Nephron progenitor cell (in vitro differentiated cells): ENCODE measurements around the gene TPSB2.
"Not testable (repeated sequence)": the region's sequence is repeated elsewhere in the genome, so short reads cannot be mapped to it uniquely, and the experiment has no call there.

Experiments
- DNase-seq: peaks from one replicate; pipeline ENCODE4 v3.0.0; 2021
- H3K27ac Mint-ChIP-seq: 2 replicates; pipeline ENCODE4 v1.8.0; 2021; ENCODE audit warnings: mild to moderate bottlenecking, moderate library complexity, mixed read lengths
- H3K27me3 Mint-ChIP-seq: 2 replicates; pipeline ENCODE4 v1.8.0; 2021; ENCODE audit warnings: mild to moderate bottlenecking, low read depth, mixed read lengths; ENCODE audit not compliant: poor library complexity
- H3K36me3 Mint-ChIP-seq: 2 replicates; pipeline ENCODE4 v1.8.0; 2021; ENCODE audit warnings: low read depth, mixed read lengths
- H3K4me1 Mint-ChIP-seq: 2 replicates; pipeline ENCODE4 v1.8.0; 2021; ENCODE audit warnings: mixed read lengths
- H3K4me3 Mint-ChIP-seq: 2 replicates; pipeline ENCODE4 v1.8.0; 2021; ENCODE audit warnings: mild to moderate bottlenecking, moderate library complexity, mixed read lengths
- H3K9me3 Mint-ChIP-seq: 2 replicates; pipeline ENCODE4 v1.8.0; 2021; ENCODE audit warnings: mild to moderate bottlenecking, moderate library complexity, mixed read lengths
- TF ChIP-seq, protein P1 (sequence below): fragments of 200-600 bp; sonication (generic); IDR thresholded peaks from 2 replicates; pipeline ENCODE4 v1.5.0; 2021; ENCODE audit warnings: antibody characterized with exemption

TPSB2 gene

DNA sequence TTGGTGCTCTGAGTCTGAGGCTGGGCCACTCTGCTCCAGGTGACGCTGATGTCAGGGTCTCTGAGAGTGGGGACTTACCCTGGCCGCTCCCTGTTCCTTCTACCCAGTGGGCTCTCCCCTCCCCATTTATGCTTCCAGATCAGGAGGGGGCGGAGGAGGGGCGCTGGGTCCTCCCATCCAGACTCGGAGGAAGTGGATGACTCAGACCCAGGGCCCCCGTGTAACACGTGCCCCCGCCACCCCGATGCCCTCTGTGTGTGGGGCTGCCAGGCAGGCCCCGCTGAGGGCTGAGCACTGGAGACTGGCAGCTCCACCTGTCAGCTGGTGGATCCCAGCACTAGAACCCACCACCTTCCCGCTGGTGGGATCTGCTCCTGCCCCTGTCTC, at the start of gene TPSB2:
Gene TPSB2 (minus strand): TSS at position 101 of the 387 bp plus-strand sequence. CDS start 233 bp downstream, outside the sequence.
- H3K4me1 Mint-ChIP-seq, DNase-seq, H3K27me3 Mint-ChIP-seq, H3K9me3 Mint-ChIP-seq, H3K36me3 Mint-ChIP-seq, H3K27ac Mint-ChIP-seq, H3K4me3 Mint-ChIP-seq: not testable (repeated sequence)

DNA sequence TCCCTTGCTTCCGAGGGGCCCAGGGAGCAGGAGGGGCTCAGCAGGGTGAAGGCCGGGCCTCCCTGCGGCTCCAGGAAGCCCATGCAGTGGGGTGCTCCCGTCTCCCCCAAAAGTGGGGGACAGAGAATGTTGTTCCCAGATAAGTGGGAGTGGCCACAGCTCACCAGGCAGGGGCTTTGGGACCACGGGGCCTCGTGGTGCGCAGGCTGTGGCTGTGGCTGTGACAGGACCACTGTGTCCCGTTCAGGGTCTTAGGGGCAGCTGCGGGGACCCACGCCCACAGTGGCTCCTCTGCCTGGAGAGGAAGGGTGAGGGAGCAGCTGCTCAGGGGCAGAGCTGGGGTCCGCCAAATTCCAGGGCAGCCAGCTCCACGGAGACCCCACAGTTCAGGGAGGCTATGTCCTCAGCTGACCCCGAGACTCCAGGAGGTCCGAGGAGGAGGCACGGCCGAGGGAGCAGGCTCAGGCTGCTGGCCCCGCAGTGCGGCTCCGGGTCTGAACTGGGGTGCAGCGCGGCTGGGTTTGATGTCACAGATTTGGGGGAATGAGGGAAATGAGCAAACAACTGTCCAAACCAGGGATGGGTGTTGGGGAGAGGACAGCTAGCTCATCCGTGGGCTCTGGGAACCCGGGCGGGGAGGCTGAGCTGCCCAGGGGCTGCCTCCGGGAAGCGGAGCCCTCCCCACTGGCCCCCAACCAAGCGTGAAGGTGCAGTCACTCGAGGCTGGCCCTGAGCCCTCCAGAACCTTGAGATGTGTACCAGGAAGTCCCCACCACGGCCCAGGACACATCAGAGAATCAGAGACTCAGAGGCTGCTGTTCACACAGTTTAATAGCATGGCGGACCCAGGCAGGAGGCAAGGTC, 49.3 kb upstream of the TPSB2 start:
- Mint-ChIP-seq H3K4me3 (no peak overlapping the region), H3K27me3 (peaks cover 17% of the 10 kb centered on the region), H3K27ac (no peak overlapping the region)

DNA sequence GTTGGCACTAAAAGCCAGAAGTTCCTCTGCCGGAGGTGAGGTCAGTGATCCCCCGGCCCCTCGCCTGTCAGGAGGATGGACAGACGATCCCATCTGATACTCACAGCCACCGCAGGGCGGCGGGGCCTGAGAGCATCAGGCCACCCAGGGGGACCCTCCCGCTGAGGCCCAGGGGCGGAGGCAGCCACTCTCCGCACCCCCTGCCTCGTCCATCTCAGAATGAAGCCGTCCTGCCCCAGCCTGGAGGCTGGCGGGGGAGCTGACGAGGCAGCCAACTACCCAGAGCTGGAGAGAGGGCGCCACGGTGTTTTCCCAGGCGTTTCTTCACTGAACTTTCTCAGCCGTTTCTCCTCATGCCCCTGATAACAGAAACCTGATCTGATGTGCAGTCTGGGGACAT, 48.5 kb upstream of the TPSB2 start:
- peak overlapping the region; percentile 23 for H3K4me3 Mint-ChIP-seq
- no peak overlapping the region for H3K27ac Mint-ChIP-seq
- TF ChIP-seq, protein P1, sequence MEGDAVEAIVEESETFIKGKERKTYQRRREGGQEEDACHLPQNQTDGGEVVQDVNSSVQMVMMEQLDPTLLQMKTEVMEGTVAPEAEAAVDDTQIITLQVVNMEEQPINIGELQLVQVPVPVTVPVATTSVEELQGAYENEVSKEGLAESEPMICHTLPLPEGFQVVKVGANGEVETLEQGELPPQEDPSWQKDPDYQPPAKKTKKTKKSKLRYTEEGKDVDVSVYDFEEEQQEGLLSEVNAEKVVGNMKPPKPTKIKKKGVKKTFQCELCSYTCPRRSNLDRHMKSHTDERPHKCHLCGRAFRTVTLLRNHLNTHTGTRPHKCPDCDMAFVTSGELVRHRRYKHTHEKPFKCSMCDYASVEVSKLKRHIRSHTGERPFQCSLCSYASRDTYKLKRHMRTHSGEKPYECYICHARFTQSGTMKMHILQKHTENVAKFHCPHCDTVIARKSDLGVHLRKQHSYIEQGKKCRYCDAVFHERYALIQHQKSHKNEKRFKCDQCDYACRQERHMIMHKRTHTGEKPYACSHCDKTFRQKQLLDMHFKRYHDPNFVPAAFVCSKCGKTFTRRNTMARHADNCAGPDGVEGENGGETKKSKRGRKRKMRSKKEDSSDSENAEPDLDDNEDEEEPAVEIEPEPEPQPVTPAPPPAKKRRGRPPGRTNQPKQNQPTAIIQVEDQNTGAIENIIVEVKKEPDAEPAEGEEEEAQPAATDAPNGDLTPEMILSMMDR, result peak; percentile 12
- peaks cover 22% of the 10 kb centered on the region for H3K27me3 Mint-ChIP-seq
- peak; percentile 77 for DNase-seq
- H3K9me3 Mint-ChIP-seq, result no peaks in the 10 kb centered on the region
- peaks cover 64% of the 10 kb centered on the region for H3K4me1 Mint-ChIP-seq
- no peaks in the 10 kb centered on the region for H3K36me3 Mint-ChIP-seq

More for the DNA sequence above, 49.3 kb upstream of the TPSB2 start:
- Mint-ChIP-seq H3K36me3 (no peaks in the 10 kb centered on the region), H3K9me3 (no peaks in the 10 kb centered on the region), H3K4me1 (peaks cover 72% of the 10 kb centered on the region)
- no peak for DNase-seq
- TF ChIP-seq, protein P1, result no peak

DNA sequence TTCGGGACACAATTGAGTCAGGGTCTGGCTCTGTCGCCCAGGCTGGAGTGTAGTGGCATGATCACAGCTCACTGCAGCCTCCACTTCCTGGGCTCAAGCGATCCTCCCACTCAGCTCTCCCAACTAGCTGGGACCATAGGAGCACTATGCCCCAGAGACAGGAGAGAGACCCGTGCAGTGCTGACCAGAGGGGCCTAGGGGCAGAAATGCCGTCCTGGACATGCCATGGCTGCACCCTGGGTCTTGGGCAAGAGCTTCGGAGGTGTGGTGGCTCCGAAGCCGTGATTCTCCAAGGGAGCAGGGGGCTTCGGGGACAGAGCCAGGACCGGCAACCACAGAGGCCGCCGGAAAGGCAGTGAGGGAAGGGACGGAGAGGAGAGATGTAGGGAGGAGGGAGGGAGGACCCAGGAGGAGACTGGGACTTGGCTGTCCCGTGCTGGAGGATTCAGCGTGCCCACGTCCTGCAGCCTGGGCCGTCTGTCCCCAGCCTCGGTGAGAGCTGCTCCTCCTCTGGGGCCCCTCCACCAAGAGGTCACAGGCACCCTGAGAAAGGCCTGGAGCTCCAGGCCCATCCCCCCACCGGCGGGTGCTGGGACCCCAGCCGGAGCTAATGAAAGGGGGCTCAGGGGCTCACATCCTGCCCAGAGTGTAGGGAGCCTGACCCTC, 47.8 kb upstream of the TPSB2 start:
- H3K27ac Mint-ChIP-seq, result no peak overlapping the region
- no peaks in the 10 kb centered on the region for H3K36me3 Mint-ChIP-seq
- H3K4me1 Mint-ChIP-seq, result peaks cover 56% of the 10 kb centered on the region
- TF ChIP-seq, protein P1, result no peak
- peaks cover 29% of the 10 kb centered on the region for H3K27me3 Mint-ChIP-seq
- H3K9me3 Mint-ChIP-seq, result no peaks in the 10 kb centered on the region
- H3K4me3 Mint-ChIP-seq, result peak overlapping the region; percentile 25
- no peak for DNase-seq

DNA sequence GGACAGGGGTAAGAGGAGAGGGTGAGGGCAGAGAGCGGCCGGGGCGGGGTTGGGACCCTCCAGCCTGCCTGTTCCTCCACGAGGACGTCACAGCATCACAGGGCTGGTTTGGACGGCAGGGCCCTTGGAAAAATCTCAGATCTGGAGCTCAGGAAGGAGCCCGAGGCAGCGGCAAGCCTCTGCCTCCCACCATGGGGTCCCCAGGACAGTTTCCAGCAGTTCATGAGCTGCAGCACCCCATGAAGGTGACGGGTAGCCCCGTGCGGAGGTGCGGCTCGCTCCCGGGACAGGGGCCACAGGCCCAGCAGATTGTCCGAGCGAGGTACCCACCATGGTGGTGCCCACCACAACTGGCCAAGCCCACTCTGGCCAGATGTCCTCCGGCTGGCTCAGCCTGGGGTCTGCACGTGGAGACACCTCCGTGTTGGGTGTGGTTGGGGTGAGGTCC, 47.2 kb upstream of the TPSB2 start:
- Mint-ChIP-seq H3K27ac (no peak overlapping the region), H3K36me3 (no peaks in the 10 kb centered on the region), H3K9me3 (no peaks in the 10 kb centered on the region), H3K4me1 (peaks cover 52% of the 10 kb centered on the region), H3K4me3 (no peak overlapping the region), H3K27me3 (peaks cover 29% of the 10 kb centered on the region)
- no peak for DNase-seq
- TF ChIP-seq, protein P1, result no peak

DNA sequence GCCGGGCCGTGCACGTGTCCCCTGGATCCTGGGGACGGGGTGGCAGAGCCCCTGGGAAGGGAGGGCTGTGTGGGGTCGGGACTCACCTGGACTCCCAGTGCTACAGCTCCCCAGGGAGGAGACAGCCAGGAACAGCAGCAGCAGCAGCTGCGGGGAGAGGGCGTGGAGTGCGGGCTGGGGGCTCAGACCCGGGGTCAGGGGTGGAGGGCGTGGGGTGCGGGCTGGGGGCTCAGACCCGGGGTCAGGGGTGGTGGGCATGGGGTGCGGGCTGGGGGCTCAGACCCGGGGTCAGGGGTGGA, 46.5 kb upstream of the TPSB2 start:
- Mint-ChIP-seq H3K9me3 (no peaks in the 10 kb centered on the region), H3K27me3 (peaks cover 29% of the 10 kb centered on the region), H3K4me3 (no peak overlapping the region), H3K27ac (no peak overlapping the region), H3K4me1 (peaks cover 50% of the 10 kb centered on the region), H3K36me3 (no peaks in the 10 kb centered on the region)
- TF ChIP-seq, protein P1, result no peak
- DNase-seq, result no peak
